HUES64 (cell line): Measurements from ENCODE around the gene FRMPD4.

Experiments
- H3K27ac ChIP-seq: 2 replicates; pipeline ENCODE4 v1.7.0; 2013; ENCODE audit warnings: low read depth, low read length, inconsistent platforms
- H3K27me3 ChIP-seq: 2 replicates; pipeline ENCODE4 v1.6.1; 2013; ENCODE audit warnings: mild to moderate bottlenecking, low read length; ENCODE audit not compliant: insufficient read depth
- H3K36me3 ChIP-seq: 2 replicates; pipeline ENCODE4 v1.6.1; 2013; ENCODE audit warnings: mild to moderate bottlenecking, low read length; ENCODE audit not compliant: insufficient read depth
- H3K4me1 ChIP-seq: 2 replicates; pipeline ENCODE4 v1.6.1; 2013; ENCODE audit warnings: mild to moderate bottlenecking, low read length, moderate library complexity; ENCODE audit not compliant: insufficient read depth
- H3K4me3 ChIP-seq: 2 replicates; pipeline ENCODE4 v1.5.1; 2013; ENCODE audit warnings: mild to moderate bottlenecking, low read length, moderate library complexity
- H3K9ac ChIP-seq: 2 replicates; pipeline ENCODE4 v1.6.1; 2013; ENCODE audit warnings: mild to moderate bottlenecking, low read depth, low read length
- H3K9me3 ChIP-seq: 2 replicates; pipeline ENCODE4 v1.6.1; 2013; ENCODE audit warnings: low read depth, low read length; ENCODE audit not compliant: insufficient read depth
- WGBS: fragments of 150-250, 120-280 bp; methylation state at CpG from one replicate; pipeline ENCODE4 v1.1.7; 2013; ENCODE audit warnings: missing lambda C conversion rate; 5-methylcytosine and 5-hydroxymethylcytosine counted together

Gene FRMPD4

DNA sequence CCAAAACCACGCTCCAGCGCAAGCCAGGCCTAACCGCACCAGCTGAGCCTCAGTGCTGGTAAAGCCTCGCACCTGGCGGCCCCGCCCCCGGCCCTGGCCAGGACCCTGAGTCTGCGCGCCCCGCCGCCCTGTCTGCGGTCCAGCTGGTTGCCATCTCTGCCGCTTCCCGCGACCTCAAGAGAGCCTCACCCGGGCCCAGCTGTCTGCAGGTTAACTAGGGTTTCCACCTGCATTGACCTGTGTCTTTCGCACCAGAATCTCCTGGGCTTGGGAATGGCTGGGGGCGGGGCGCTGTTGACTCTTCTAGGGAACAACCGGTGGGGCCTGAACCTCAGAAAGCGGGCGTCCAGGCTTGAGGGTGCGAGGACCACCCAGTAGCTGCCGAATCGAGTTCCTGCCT is 445.3 kb downstream of the FRMPD4 start:
- Histone ChIP-seq H3K27ac (no peak overlapping the region), H3K36me3 (no peaks in the 10 kb centered on the region), H3K4me1 (no peaks in the 10 kb centered on the region), H3K9me3 (no peaks in the 10 kb centered on the region), H3K27me3 (no peaks in the 10 kb centered on the region), H3K9ac (no peak overlapping the region), H3K4me3 (no peak overlapping the region)
- 98% methylated on average over 25 of the region's 25 CpGs for WGBS

DNA sequence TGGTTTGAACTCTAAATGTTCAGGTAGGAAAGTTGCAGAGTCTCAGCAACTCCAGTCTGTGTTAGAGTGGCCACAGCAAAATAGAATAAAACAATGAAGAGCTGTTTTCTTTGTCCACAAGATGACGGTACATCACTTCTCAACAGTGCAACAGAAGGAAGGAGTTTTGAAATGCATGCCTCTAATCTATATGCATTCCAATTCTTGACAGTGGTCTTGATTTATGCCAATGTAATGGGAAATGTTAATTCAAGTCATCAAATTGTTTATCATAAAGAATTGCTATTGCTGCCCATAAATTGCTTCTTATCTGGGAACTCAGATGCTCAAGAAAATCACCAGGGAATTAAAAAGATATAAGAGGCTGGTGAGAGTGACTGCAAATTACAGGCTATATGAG is 457.4 kb downstream of the FRMPD4 start:
- no peaks in the 10 kb centered on the region for H3K9me3 ChIP-seq
- no peak overlapping the region for H3K27ac ChIP-seq
- no peaks in the 10 kb centered on the region for H3K4me1 ChIP-seq
- no peak overlapping the region for H3K4me3 ChIP-seq
- no peaks in the 10 kb centered on the region for H3K27me3 ChIP-seq
- H3K9ac ChIP-seq, result no peak overlapping the region
- H3K36me3 ChIP-seq, result no peaks in the 10 kb centered on the region
- WGBS, result no CpG with 5 or more reads among the region's 1 CpG

DNA sequence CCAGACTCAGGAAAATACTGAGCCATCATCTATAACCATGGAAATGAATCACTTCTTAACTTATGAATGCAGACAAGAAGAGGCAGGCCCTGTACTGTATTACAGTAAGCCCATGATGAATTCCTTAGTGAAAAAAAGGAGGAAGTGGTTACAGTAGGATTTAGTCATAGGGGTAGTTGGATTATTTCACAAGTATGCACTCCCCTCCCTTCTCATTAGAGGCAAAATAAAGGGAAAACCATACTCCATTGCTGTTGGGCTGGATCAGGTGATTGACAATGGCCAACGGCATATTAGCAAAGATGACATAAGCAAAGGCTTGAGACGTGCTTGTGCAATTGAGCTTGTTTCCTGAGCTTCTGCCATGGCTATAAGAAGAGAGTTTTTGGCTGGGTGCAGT is 471.8 kb downstream of the FRMPD4 start:
- no peaks in the 10 kb centered on the region for H3K27me3 ChIP-seq
- H3K36me3 ChIP-seq, result no peaks in the 10 kb centered on the region
- no peak overlapping the region for H3K4me3 ChIP-seq
- no peaks in the 10 kb centered on the region for H3K4me1 ChIP-seq
- H3K9me3 ChIP-seq, result no peaks in the 10 kb centered on the region
- H3K27ac ChIP-seq, result no peak overlapping the region
- no peak overlapping the region for H3K9ac ChIP-seq
- 90% methylated on average over 2 of the region's 2 CpGs for WGBS

- no peak overlapping the region for H3K27ac ChIP-seq
- WGBS, result no CpG with 5 or more reads among the region's 4 CpGs
- no peak overlapping the region for H3K9ac ChIP-seq
- no peak overlapping the region for H3K4me3 ChIP-seq
- H3K4me1 ChIP-seq, result no peaks in the 10 kb centered on the region
- no peaks in the 10 kb centered on the region for H3K27me3 ChIP-seq
- no peaks in the 10 kb centered on the region for H3K9me3 ChIP-seq
- no peaks in the 10 kb centered on the region for H3K36me3 ChIP-seq
Observed at GRCh38 chrX:12611471-12611870, 473.2 kb downstream of the FRMPD4 start.

- Histone ChIP-seq H3K36me3 (no peaks in the 10 kb centered on the region), H3K27ac (no peak overlapping the region), H3K4me1 (no peaks in the 10 kb centered on the region), H3K4me3 (no peak overlapping the region), H3K27me3 (no peaks in the 10 kb centered on the region), H3K9me3 (no peaks in the 10 kb centered on the region), H3K9ac (no peak overlapping the region)
- WGBS, result 95% methylated on average over 5 of the region's 5 CpGs
Observed at GRCh38 chrX:12614266-12614665, 476.0 kb downstream of the FRMPD4 start.

GRCh38 chrX:12615061-12615460 is 476.8 kb downstream of the FRMPD4 start:
- no peaks in the 10 kb centered on the region for H3K4me1 ChIP-seq
- H3K4me3 ChIP-seq, result no peak overlapping the region
- no peaks in the 10 kb centered on the region for H3K9me3 ChIP-seq
- no peaks in the 10 kb centered on the region for H3K27me3 ChIP-seq
- no peak overlapping the region for H3K27ac ChIP-seq
- H3K36me3 ChIP-seq, result no peaks in the 10 kb centered on the region
- H3K9ac ChIP-seq, result no peak overlapping the region

DNA sequence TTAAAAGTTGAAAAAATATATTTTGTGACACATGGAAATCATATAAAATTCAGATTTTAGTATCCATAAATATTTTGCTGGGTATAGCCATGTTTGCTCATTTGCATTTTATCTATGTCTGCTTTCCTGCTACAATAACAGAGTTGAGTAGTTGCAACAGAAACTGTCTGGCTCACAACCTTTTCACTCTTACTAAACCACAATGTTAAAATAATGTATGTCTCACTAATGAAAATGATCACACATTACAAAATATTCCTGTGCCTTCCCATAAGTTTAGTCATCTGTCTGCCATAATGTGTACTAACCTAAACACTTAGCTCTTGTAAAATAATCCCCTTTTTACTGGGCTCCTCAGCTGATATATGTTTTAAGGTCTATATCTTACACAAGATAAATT is 479.0 kb downstream of the FRMPD4 start:
- Histone ChIP-seq H3K27ac (no peak overlapping the region), H3K4me3 (no peak overlapping the region), H3K9ac (no peak overlapping the region)

GRCh38 chrX:12647230-12647629 is 509.0 kb downstream of the FRMPD4 start:
- no peaks in the 10 kb centered on the region for H3K36me3 ChIP-seq
- H3K9ac ChIP-seq, result no peak overlapping the region
- H3K9me3 ChIP-seq, result no peaks in the 10 kb centered on the region
- H3K27ac ChIP-seq, result no peak overlapping the region
- no peaks in the 10 kb centered on the region for H3K4me1 ChIP-seq
- no peaks in the 10 kb centered on the region for H3K27me3 ChIP-seq
- WGBS, result no CpG with 5 or more reads among the region's 1 CpG
- no peak overlapping the region for H3K4me3 ChIP-seq

More for the DNA sequence above, 479.0 kb downstream of the FRMPD4 start:
- Histone ChIP-seq H3K36me3 (no peaks in the 10 kb centered on the region), H3K27me3 (no peaks in the 10 kb centered on the region), H3K9me3 (no peaks in the 10 kb centered on the region), H3K4me1 (no peaks in the 10 kb centered on the region)

DNA sequence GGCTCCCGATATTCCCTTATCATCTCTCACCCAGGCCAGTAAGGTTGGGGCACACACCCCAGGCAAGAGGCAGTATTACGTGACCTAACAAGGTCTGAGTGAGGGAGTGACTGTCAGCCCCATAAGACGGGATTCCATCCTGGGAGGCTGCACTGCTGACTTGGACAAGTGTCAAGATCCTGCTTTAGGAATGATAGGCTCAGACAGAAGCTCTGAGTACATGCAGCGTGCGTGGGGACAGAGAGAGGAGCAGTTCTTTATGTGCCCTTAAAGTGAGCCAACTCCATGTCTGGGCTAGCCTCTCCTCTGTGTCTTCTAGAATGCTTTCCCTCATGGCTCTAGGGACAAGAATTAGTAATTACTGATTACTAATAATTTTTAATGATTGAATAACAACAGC is 510.7 kb downstream of the FRMPD4 start:
- Histone ChIP-seq H3K4me1 (no peaks in the 10 kb centered on the region), H3K4me3 (no peak overlapping the region), H3K27me3 (no peaks in the 10 kb centered on the region), H3K9me3 (no peaks in the 10 kb centered on the region), H3K27ac (no peak overlapping the region), H3K9ac (no peak overlapping the region), H3K36me3 (no peaks in the 10 kb centered on the region)
- WGBS, result 93% methylated on average over 5 of the region's 5 CpGs

DNA sequence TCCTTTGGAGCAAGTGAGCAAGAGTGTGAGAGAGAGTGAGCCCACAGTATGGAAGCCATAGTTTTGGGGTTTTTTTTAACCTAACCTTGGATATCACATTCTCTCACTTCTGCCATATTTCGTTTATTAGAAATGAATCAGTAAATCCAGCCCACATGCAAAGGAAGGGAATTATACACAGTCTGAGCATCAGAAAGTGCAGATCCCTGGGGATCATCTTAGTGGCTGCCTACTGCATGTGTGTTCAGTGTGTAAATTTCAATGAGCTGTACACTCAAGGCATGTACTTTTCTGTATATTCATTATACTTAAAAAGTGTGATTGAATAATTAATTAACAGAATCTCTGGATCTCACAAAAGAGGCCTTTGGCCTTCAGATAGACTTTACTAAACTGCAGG is 519.2 kb downstream of the FRMPD4 start:
- no peaks in the 10 kb centered on the region for H3K27me3 ChIP-seq
- 88% methylated on average over 1 of the region's 1 CpG for WGBS
- no peak overlapping the region for H3K9ac ChIP-seq
- no peak overlapping the region for H3K4me3 ChIP-seq
- no peaks in the 10 kb centered on the region for H3K9me3 ChIP-seq
- no peak overlapping the region for H3K27ac ChIP-seq
- H3K36me3 ChIP-seq, result no peaks in the 10 kb centered on the region
- no peaks in the 10 kb centered on the region for H3K4me1 ChIP-seq

GRCh38 chrX:12657881-12658280 is 519.6 kb downstream of the FRMPD4 start:
- H3K4me1 ChIP-seq, result no peaks in the 10 kb centered on the region
- no peaks in the 10 kb centered on the region for H3K27me3 ChIP-seq
- no peak overlapping the region for H3K4me3 ChIP-seq
- H3K9me3 ChIP-seq, result no peaks in the 10 kb centered on the region
- H3K9ac ChIP-seq, result no peak overlapping the region
- H3K36me3 ChIP-seq, result no peaks in the 10 kb centered on the region
- no peak overlapping the region for H3K27ac ChIP-seq
- 92% methylated on average over 1 of the region's 1 CpG for WGBS

DNA sequence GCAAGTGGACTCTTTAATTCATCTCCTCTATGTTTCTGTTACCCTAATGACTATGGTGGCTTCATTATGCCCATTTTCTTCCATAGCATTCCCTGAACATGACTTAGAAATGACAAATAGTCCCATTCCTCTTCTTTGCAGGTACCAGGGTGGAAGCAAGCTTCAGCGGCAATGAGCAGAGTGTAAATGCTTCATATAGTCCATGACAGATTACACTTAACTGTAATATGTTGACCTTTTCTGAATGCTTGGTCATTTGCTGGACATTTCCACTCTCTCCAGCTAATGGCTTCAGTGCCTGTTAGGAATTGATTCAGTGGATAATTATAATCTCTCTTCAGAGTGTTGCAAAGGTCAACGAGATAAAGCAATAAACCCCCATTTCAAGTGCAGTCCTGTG is 523.2 kb downstream of the FRMPD4 start:
- Histone ChIP-seq H3K4me1 (no peaks in the 10 kb centered on the region), H3K27me3 (no peaks in the 10 kb centered on the region), H3K9me3 (no peaks in the 10 kb centered on the region), H3K4me3 (no peak overlapping the region), H3K9ac (no peak overlapping the region), H3K36me3 (no peaks in the 10 kb centered on the region), H3K27ac (no peak overlapping the region)
- WGBS, result 97% methylated on average over 2 of the region's 2 CpGs
